Caco-2 (cell line): Measurements from ENCODE around the gene SWAP70. TPM values are rescaled to one million over a fixed set of nuclear protein-coding genes. Genes with fewer than 3 reads are reported as not detected.

ENCODE experiments used
- BruUV-seq: library from RNA; stranded (reverse); fragments of 400-500 nt; replicated peaks from 2 replicates; lab custom pipeline; 2021; lab: Mats Ljungman, UMichigan
- CTCF ChIA-PET: fragments of 300-600 bp; sonication (Branson Sonifier 250); formaldehyde crosslinking; loops from one replicate; lab custom pipeline; 2022; ENCODE audit warnings: antibody characterized with exemption; lab: Charles Lee
- POLR2A ChIA-PET: fragments of 300-600 bp; sonication (Branson Sonifier 250); formaldehyde crosslinking; loops from one replicate; lab custom pipeline; 2022; ENCODE audit warnings: antibody characterized with exemption; lab: Charles Lee
- DNase-seq, 2 experiments: peaks; one replicate each; pipeline versions ENCODE4 v3.0.0 to v3.0.0-alpha.2; 2020 to 2022
- H3K27me3 ChIP-seq: replicated peaks from 2 replicates; pipeline ENCODE4 v1.6.0; 2011; ENCODE audit warnings: low read length; ENCODE audit not compliant: control insufficient read depth, insufficient read depth
- H3K36me3 ChIP-seq: 2 replicates; pipeline ENCODE4 v1.5.1; 2011; ENCODE audit warnings: low read length; ENCODE audit not compliant: control insufficient read depth, insufficient read depth
- H3K4me1 ChIP-seq: fragments of 250-450 bp; sonication (Bioruptor Pico); 2 replicates; pipeline ENCODE4 v1.5.1; 2020; ENCODE audit warnings: mild to moderate bottlenecking
- H3K4me3 ChIP-seq: 2 replicates; pipeline ENCODE4 v1.5.1; 2011; ENCODE audit warnings: low read depth, mild to moderate bottlenecking, control low read depth, low read length
- H3K9me3 ChIP-seq: fragments of 250-450 bp; sonication (Bioruptor Pico); 2 replicates; pipeline ENCODE4 v1.5.1; 2020; ENCODE audit warnings: mild to moderate bottlenecking, moderate library complexity
- H3K27ac Mint-ChIP-seq: one replicate; pipeline ENCODE4 v1.8.0; 2022; ENCODE audit warnings: mixed read lengths; ENCODE audit not compliant: unreplicated experiment
- H3K27me3 Mint-ChIP-seq: one replicate; pipeline ENCODE4 v1.8.0; 2022; ENCODE audit warnings: mixed read lengths; ENCODE audit not compliant: insufficient read depth, unreplicated experiment
- H3K36me3 Mint-ChIP-seq: one replicate; pipeline ENCODE4 v1.8.0; 2022; ENCODE audit warnings: mild to moderate bottlenecking, mixed read lengths; ENCODE audit not compliant: insufficient read depth, unreplicated experiment
- H3K4me1 Mint-ChIP-seq: one replicate; pipeline ENCODE4 v1.8.0; 2022; ENCODE audit warnings: low read depth, mixed read lengths; ENCODE audit not compliant: unreplicated experiment
- H3K4me3 Mint-ChIP-seq: one replicate; pipeline ENCODE4 v1.8.0; 2022; ENCODE audit warnings: mild to moderate bottlenecking, moderate library complexity, mixed read lengths; ENCODE audit not compliant: unreplicated experiment
- H3K9me3 Mint-ChIP-seq: one replicate; pipeline ENCODE4 v1.8.0; 2022; ENCODE audit warnings: mixed read lengths; ENCODE audit not compliant: unreplicated experiment
- CTCF ChIP-seq, 2 experiments: fragments of 200-600 bp in 1 of 2; IDR thresholded peaks; 1 replicate in 1 of 2; 2 replicates in 1 of 2; pipeline versions ENCODE4 v1.5.1 to v1.8.0; 2011 to 2022; ENCODE audit warnings: antibody characterized with exemption in 1 of 2, control low read depth in 1 of 2, inconsistent platforms in 1 of 2, low read depth in 1 of 2, low read length in 1 of 2, mild to moderate bottlenecking in 1 of 2, moderate library complexity in 1 of 2; ENCODE audit not compliant: insufficient read depth in 1 of 2, severe bottlenecking in 1 of 2, unreplicated experiment in 1 of 2
- intact Hi-C: fragments of 100-400 bp; cut with micrococcal nuclease; formaldehyde crosslinking; loops from one replicate; pipeline ENCODE4 v1.10.0; 2022; ENCODE audit not compliant: unreplicated experiment
- total RNA-seq: library from RNA; stranded (reverse); gene quantifications from 2 replicates; pipeline ENCODE4 v1.2.3, GENCODE V29; 2022

SWAP70 gene
- total RNA-seq, 1 experiment from 2014 or later, result 42.4 TPM

- Histone ChIP-seq H3K27me3 (no peaks in the 10 kb centered on the region), H3K36me3 (no peaks in the 10 kb centered on the region), H3K4me1 (no peaks in the 10 kb centered on the region), H3K4me3 (no peak overlapping the region), H3K9me3 (peaks cover 7% of the 10 kb centered on the region; the same call in 1 of the 2 replicates)
- intact Hi-C loops, result no loop called here
- Mint-ChIP-seq H3K9me3 (peaks cover 13% of the 10 kb centered on the region), H3K4me3 (peak overlapping the region; percentile 95), H3K27ac (peak overlapping the region; percentile 40), H3K4me1 (no peaks in the 10 kb centered on the region), H3K27me3 (no peaks in the 10 kb centered on the region), H3K36me3 (peaks cover 23% of the 10 kb centered on the region)
- CTCF ChIA-PET, result no interaction called here
- POLR2A ChIA-PET, result no interaction called here
- no peak for DNase-seq
- no peak for TF ChIP-seq CTCF (IDR thresholded peaks at IDR 0.05; ENCODE audit: insufficient read depth in 1 of 2, low read depth in 1 of 2, low read length in 1 of 2, severe bottlenecking in 1 of 2, unreplicated experiment in 1 of 2)
- no TSS peak for BruUV-seq
Measured at GRCh38 chr11:9662273-9662672, 1.6 kb upstream of the SWAP70 start.

GRCh38 chr11:9664276-9665171, 647 bp downstream of the SWAP70 start:
- ChIA-PET POLR2A (interaction anchor here (1.1 to 1.4 kb wide), 2 partner anchors 51 to 204 kb away, joined by 3 to 5 read pairs; partner anchors contain the start of gene ZNF143), CTCF (interaction anchor here (0.7 to 1.4 kb wide), 3 partner anchors 51 to 546 kb away, joined by 3 to 7 read pairs (median 4); no protein-coding TSS in a partner anchor)
- no peaks in the 10 kb centered on the region for H3K27me3 ChIP-seq
- Mint-ChIP-seq H3K27ac (peak overlapping the region; percentile 99), H3K9me3 (peaks cover 13% of the 10 kb centered on the region), H3K4me1 (no peaks in the 10 kb centered on the region), H3K4me3 (peak overlapping the region; percentile 95), H3K36me3 (peaks cover 38% of the 10 kb centered on the region), H3K27me3 (no peaks in the 10 kb centered on the region)
- H3K4me3 ChIP-seq, result peak overlapping the region; percentile 85
- peak in 1 of 2 experiments; percentile 76 for DNase-seq
- no peaks in the 10 kb centered on the region for H3K4me1 ChIP-seq
- no peaks in the 10 kb centered on the region for H3K36me3 ChIP-seq
- intact Hi-C loops, result loop anchor here (1.0 to 2.0 kb wide), 3 partner anchors 50 to 92 kb away; partner anchors contain the start of gene WEE1
- peaks cover 7% of the 10 kb centered on the region; the same call in 1 of the 2 replicates for H3K9me3 ChIP-seq
- no peak for TF ChIP-seq CTCF (IDR thresholded peaks at IDR 0.05; ENCODE audit: insufficient read depth in 1 of 2, low read depth in 1 of 2, low read length in 1 of 2, severe bottlenecking in 1 of 2, unreplicated experiment in 1 of 2)
- BruUV-seq, result TSS peak; percentile 27

- no peak for TF ChIP-seq CTCF (IDR thresholded peaks at IDR 0.05; ENCODE audit: insufficient read depth in 1 of 2, low read depth in 1 of 2, low read length in 1 of 2, severe bottlenecking in 1 of 2, unreplicated experiment in 1 of 2)
- no peak overlapping the region for H3K4me3 ChIP-seq
- no peaks in the 10 kb centered on the region for H3K4me1 ChIP-seq
- POLR2A ChIA-PET, result no interaction called here
- peaks cover 7% of the 10 kb centered on the region; the same call in 1 of the 2 replicates for H3K9me3 ChIP-seq
- no peaks in the 10 kb centered on the region for H3K36me3 ChIP-seq
- intact Hi-C loops, result loop anchor here (2.0 kb wide), 1 partner anchor 93 kb away; the partner anchor contains the start of gene WEE1
- BruUV-seq, result no TSS peak
- H3K4me1 Mint-ChIP-seq, result no peaks in the 10 kb centered on the region
- peaks cover 13% of the 10 kb centered on the region for H3K9me3 Mint-ChIP-seq
- peaks cover 50% of the 10 kb centered on the region for H3K36me3 Mint-ChIP-seq
- peak overlapping the region; percentile 95 for H3K4me3 Mint-ChIP-seq
- no peak for DNase-seq
- H3K27me3 ChIP-seq, result no peaks in the 10 kb centered on the region
- CTCF ChIA-PET, result interaction anchor here (0.7 kb wide), 1 partner anchor 899 kb away, joined by 3 read pairs; no protein-coding TSS in a partner anchor
- H3K27ac Mint-ChIP-seq, result no peak overlapping the region
- H3K27me3 Mint-ChIP-seq, result no peaks in the 10 kb centered on the region
Measured at GRCh38 chr11:9665749-9666148, 1.9 kb downstream of the SWAP70 start.
